ENCODE measurements around the gene RBMS3.

RBMS3 gene

GRCh38 chr3:29864809-29865208, 583.9 kb downstream of the RBMS3 start:
- no peak overlapping the region for H3K27ac ChIP-seq
- DNase-seq (ENCODE audit: low spot score), result no peak
- TF ChIP-seq CTCF (IDR thresholded peaks at IDR 0.05), result no peak
- H3K4me3 ChIP-seq, result no peak overlapping the region

GRCh38 chr3:29868543-29869101, 587.8 kb downstream of the RBMS3 start:
- no peak overlapping the region for H3K4me3 ChIP-seq
- DNase-seq (ENCODE audit: low spot score), result no peak
- no peak for TF ChIP-seq CTCF (IDR thresholded peaks at IDR 0.05)
- H3K27ac ChIP-seq, result no peak overlapping the region

GRCh38 chr3:29870136-29870535, 589.3 kb downstream of the RBMS3 start:
- H3K4me3 ChIP-seq, result no peak overlapping the region
- DNase-seq (ENCODE audit: low spot score), result no peak
- H3K27ac ChIP-seq, result no peak overlapping the region
- TF ChIP-seq CTCF (IDR thresholded peaks at IDR 0.05), result no peak

GRCh38 chr3:29871087-29871486, 590.2 kb downstream of the RBMS3 start:
- Histone ChIP-seq H3K27ac (no peak overlapping the region), H3K4me3 (no peak overlapping the region)
- no peak for TF ChIP-seq CTCF (IDR thresholded peaks at IDR 0.05)
- no peak for DNase-seq (ENCODE audit: low spot score)

GRCh38 chr3:29880809-29881208, 599.9 kb downstream of the RBMS3 start:
- Histone ChIP-seq H3K4me3 (no peak overlapping the region), H3K27ac (no peak overlapping the region)
- no peak for TF ChIP-seq CTCF (IDR thresholded peaks at IDR 0.05)
- no peak for DNase-seq (ENCODE audit: low spot score)

GRCh38 chr3:29887451-29887850, 606.6 kb downstream of the RBMS3 start:
- no peak overlapping the region for H3K27ac ChIP-seq
- no peak overlapping the region for H3K4me3 ChIP-seq
- DNase-seq (ENCODE audit: low spot score), result no peak
- TF ChIP-seq CTCF (IDR thresholded peaks at IDR 0.05), result no peak

- TF ChIP-seq CTCF (IDR thresholded peaks at IDR 0.05), result no peak
- Histone ChIP-seq H3K4me3 (no peak overlapping the region), H3K27ac (no peak overlapping the region)
- no peak for DNase-seq (ENCODE audit: low spot score)
Observed at GRCh38 chr3:29889215-29889614, 608.3 kb downstream of the RBMS3 start.

Data from coronary artery (tissue), 2 donors.